Measurements from ENCODE around the gene STPG1. TPM values are rescaled to one million over a fixed set of nuclear protein-coding genes. Genes with fewer than 3 reads are reported as not detected.

Gene STPG1
- total RNA-seq, 1 experiment from 2014 or later: 12.8 TPM

DNA sequence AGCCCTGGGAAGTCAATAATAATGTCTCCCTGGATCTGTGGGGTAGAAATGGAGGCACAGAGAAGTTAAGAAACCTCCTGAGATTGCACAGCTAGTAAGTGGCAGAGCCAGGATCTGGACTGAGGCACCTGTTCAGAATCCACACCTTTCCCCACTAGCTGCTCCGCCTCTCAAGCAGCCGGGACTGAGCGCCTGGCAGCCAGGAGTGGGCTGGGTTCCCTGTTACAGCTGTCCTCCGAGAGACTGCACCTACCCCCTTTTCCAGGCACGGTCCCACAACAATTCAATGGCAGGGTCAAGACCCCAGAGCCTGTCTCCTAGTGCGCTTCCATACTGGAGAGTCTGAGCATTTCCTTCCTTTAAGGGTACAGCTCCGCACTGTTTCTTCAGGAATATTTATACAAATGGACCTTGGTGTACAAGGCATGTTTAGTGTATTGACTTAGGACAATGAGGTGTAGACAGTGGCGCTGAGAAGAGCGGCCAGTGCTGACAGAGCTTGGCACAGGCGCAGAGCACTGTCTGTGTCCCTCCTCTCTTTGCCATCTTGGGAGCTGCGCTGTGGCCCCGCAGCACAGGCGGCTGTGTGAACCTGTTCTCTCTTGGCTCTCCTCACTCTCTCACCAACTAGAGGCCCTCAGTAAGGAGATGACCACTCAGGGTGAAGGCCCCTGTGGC, 70.0 kb downstream of the STPG1 start:
- POLR2A ChIA-PET: interaction anchor here (0.6 kb wide), 1 partner anchor 162 kb away, joined by 5 read pairs; no protein-coding TSS in a partner anchor
- no peak for ATAC-seq
- no peak overlapping the region for H3K4me3 Mint-ChIP-seq
- H3K27ac Mint-ChIP-seq: no peak overlapping the region
- H3K4me1 Mint-ChIP-seq: peaks cover 34% of the 10 kb centered on the region
- CTCF ChIA-PET: interaction anchor here (1.2 to 2.1 kb wide), 3 partner anchors 49 to 144 kb away, joined by 3 to 12 read pairs (median 9); no protein-coding TSS in a partner anchor
- DNase-seq (ENCODE audit: low spot score): no peak
- no peaks in the 10 kb centered on the region; the same call in 1 of the 2 replicates for H3K27me3 Mint-ChIP-seq (ENCODE audit: low read depth)
- no peaks in the 10 kb centered on the region for H3K36me3 Mint-ChIP-seq
- TF ChIP-seq OVOL2 (CRISPR knock-in tag; IDR thresholded peaks at IDR 0.05; ENCODE audit: borderline replicate concordance): no peak
- TF ChIP-seq, protein P1, sequence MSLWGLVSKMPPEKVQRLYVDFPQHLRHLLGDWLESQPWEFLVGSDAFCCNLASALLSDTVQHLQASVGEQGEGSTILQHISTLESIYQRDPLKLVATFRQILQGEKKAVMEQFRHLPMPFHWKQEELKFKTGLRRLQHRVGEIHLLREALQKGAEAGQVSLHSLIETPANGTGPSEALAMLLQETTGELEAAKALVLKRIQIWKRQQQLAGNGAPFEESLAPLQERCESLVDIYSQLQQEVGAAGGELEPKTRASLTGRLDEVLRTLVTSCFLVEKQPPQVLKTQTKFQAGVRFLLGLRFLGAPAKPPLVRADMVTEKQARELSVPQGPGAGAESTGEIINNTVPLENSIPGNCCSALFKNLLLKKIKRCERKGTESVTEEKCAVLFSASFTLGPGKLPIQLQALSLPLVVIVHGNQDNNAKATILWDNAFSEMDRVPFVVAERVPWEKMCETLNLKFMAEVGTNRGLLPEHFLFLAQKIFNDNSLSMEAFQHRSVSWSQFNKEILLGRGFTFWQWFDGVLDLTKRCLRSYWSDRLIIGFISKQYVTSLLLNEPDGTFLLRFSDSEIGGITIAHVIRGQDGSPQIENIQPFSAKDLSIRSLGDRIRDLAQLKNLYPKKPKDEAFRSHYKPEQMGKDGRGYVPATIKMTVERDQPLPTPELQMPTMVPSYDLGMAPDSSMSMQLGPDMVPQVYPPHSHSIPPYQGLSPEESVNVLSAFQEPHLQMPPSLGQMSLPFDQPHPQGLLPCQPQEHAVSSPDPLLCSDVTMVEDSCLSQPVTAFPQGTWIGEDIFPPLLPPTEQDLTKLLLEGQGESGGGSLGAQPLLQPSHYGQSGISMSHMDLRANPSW (CRISPR knock-in tag; conservative IDR thresholded peaks at IDR 0.05; ENCODE audit: low read depth): no peak
- no peaks in the 10 kb centered on the region for H3K9me3 Mint-ChIP-seq

DNA sequence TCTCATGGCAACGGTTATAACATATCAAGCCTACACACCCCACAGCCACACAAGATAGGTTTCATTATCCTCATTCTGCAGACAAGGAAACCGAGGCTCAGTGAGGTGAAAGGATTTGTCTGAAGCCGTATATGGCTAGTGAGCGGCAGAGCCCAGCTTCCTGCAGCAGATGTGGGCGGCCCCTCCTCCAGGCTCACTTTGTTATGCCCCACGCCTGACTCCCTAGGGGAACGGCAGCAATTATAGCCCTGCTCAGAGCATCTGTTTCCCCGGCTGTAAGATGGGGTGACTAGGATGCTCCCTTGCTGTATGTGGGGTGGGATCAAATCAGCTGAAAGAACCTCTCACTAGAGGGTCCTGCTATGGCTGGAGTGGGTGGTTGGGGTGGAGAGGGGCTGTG, 72.3 kb downstream of the STPG1 start:
- POLR2A ChIA-PET: no interaction called here
- no peaks in the 10 kb centered on the region; the same call in 1 of the 2 replicates for H3K27me3 Mint-ChIP-seq (ENCODE audit: low read depth)

More for the DNA sequence above, 72.3 kb downstream of the STPG1 start:
- no peak overlapping the region for H3K27ac Mint-ChIP-seq
- no peak for DNase-seq (ENCODE audit: low spot score)
- peaks cover 54% of the 10 kb centered on the region for H3K4me1 Mint-ChIP-seq
- no peak overlapping the region for H3K4me3 Mint-ChIP-seq
- CTCF ChIA-PET: interaction anchor here (0.9 to 2.0 kb wide), 9 partner anchors 11 to 246 kb away, joined by 3 to 11 read pairs (median 4); partner anchors contain the start of gene NIPAL3
- peak; percentile 71 for ATAC-seq
- no peaks in the 10 kb centered on the region for H3K9me3 Mint-ChIP-seq
- H3K36me3 Mint-ChIP-seq: no peaks in the 10 kb centered on the region
- TF ChIP-seq ZNF263 (CRISPR knock-in tag; IDR thresholded peaks at IDR 0.05; ENCODE audit: low read depth): no peak
- TF ChIP-seq, protein P2, sequence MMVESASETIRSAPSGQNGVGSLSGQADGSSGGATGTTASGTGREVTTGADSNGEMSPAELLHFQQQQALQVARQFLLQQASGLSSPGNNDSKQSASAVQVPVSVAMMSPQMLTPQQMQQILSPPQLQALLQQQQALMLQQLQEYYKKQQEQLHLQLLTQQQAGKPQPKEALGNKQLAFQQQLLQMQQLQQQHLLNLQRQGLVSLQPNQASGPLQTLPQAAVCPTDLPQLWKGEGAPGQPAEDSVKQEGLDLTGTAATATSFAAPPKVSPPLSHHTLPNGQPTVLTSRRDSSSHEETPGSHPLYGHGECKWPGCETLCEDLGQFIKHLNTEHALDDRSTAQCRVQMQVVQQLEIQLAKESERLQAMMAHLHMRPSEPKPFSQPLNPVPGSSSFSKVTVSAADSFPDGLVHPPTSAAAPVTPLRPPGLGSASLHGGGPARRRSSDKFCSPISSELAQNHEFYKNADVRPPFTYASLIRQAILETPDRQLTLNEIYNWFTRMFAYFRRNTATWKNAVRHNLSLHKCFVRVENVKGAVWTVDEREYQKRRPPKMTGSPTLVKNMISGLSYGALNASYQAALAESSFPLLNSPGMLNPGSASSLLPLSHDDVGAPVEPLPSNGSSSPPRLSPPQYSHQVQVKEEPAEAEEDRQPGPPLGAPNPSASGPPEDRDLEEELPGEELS (CRISPR knock-in tag; IDR thresholded peaks at IDR 0.05): no peak
- TF ChIP-seq HMGA2 (CRISPR knock-in tag; IDR thresholded peaks at IDR 0.05): no peak
- TF ChIP-seq, protein P1 (CRISPR knock-in tag; conservative IDR thresholded peaks at IDR 0.05; ENCODE audit: low read depth): no peak
- no peak for TF ChIP-seq IRF1 (CRISPR knock-in tag; IDR thresholded peaks at IDR 0.05)
- TF ChIP-seq GTF2I (CRISPR knock-in tag; conservative IDR thresholded peaks at IDR 0.05): no peak
- no peak for TF ChIP-seq ZNF423 (CRISPR knock-in tag; IDR thresholded peaks at IDR 0.05)
- TF ChIP-seq ZNF671 (CRISPR knock-in tag; IDR thresholded peaks at IDR 0.05): no peak
- no peak for TF ChIP-seq NR3C1 (CRISPR knock-in tag; conservative IDR thresholded peaks at IDR 0.05; ENCODE audit: low read depth)
- no peak for TF ChIP-seq ZNF396 (CRISPR knock-in tag; IDR thresholded peaks at IDR 0.05; ENCODE audit: borderline replicate concordance)
- no peak for TF ChIP-seq ERG (CRISPR knock-in tag; IDR thresholded peaks at IDR 0.05)
- no peak for TF ChIP-seq TP53 (CRISPR knock-in tag; IDR thresholded peaks at IDR 0.05)
- no peak for TF ChIP-seq CREB1 (CRISPR knock-in tag; IDR thresholded peaks at IDR 0.05)
- TF ChIP-seq, protein P3, sequence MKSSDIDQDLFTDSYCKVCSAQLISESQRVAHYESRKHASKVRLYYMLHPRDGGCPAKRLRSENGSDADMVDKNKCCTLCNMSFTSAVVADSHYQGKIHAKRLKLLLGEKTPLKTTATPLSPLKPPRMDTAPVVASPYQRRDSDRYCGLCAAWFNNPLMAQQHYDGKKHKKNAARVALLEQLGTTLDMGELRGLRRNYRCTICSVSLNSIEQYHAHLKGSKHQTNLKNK (CRISPR knock-in tag; IDR thresholded peaks at IDR 0.05): no peak
- TF ChIP-seq ESRRA (CRISPR knock-in tag; IDR thresholded peaks at IDR 0.05; ENCODE audit: borderline replicate concordance): no peak
- no peak for TF ChIP-seq ATF1 (CRISPR knock-in tag; IDR thresholded peaks at IDR 0.05)
- no peak for TF ChIP-seq ZBTB21 (CRISPR knock-in tag; IDR thresholded peaks at IDR 0.05; ENCODE audit: borderline replicate concordance)
- no peak for TF ChIP-seq ZNF121 (CRISPR knock-in tag; IDR thresholded peaks at IDR 0.05)
- TF ChIP-seq ZSCAN18 (CRISPR knock-in tag; IDR thresholded peaks at IDR 0.05): no peak

Data from WTC11 (cell line).